Measurements from ENCODE around the gene SERPINI1. TPM values are rescaled to one million over a fixed set of nuclear protein-coding genes. Genes with fewer than 3 reads are reported as not detected.

Gene SERPINI1
- total and polyA plus RNA-seq, 2 of the 8 experiments (the other 6 are each of a cell fraction or from before 2014, with no cell fraction given), result 5.3 to 9.9 TPM

- TF ChIP-seq E2F6 (IDR thresholded peaks at IDR 0.05) (no peak), ZNF274 (IDR thresholded peaks at IDR 0.05; ENCODE audit: borderline replicate concordance, extremely low read depth, low read length) (no peak), BRCA1 (IDR thresholded peaks at IDR 0.05; ENCODE audit: low read depth, low read length) (no peak)
Observed at GRCh38 chr3:167749728-167750127, 14.2 kb downstream of the SERPINI1 start (continued).

Measured in H1 (cell line).